ENCODE measurements around the gene NKX1-2. TPM values are rescaled to one million over a fixed set of nuclear protein-coding genes. Genes with fewer than 3 reads are reported as not detected.

NKX1-2 gene
- total RNA-seq, 1 donor from 2014 or later = not detected

DNA sequence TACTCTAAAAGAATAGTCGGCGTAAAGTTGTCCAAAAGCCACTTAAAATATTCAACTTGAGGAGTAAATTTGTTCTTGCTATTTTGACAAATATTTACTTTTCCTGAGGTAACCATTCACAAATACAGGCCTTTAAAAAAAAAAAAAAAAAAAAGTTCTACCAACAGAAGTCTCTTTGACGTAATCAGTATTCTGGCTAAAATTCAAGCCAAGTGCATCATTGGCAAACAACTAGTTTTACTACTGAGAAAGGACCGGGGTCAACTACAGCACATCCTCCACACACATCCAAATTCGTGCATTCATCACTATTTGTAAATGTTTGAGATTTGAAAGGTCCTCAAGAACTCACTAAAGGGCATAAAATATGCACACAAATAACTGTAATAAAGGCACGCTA is 33.1 kb downstream of the NKX1-2 start:
- H3K27me3 Mint-ChIP-seq (ENCODE audit: low read depth) = peaks cover 4% of the 10 kb centered on the region
- no peak overlapping the region for H3K27ac Mint-ChIP-seq
- H3K36me3 Mint-ChIP-seq (ENCODE audit: low read depth) = peaks cover 4% of the 10 kb centered on the region
- peak overlapping the region; percentile 54 for H3K4me3 Mint-ChIP-seq (ENCODE audit: low read depth)
- peaks cover 8% of the 10 kb centered on the region for H3K4me1 Mint-ChIP-seq (ENCODE audit: low read depth)
- H3K9me3 Mint-ChIP-seq = no peaks in the 10 kb centered on the region
- intact Hi-C loops (cut with micrococcal nuclease) = loop anchor here (5.0 kb wide), 2 partner anchors 386 to 501 kb away; partner anchors contain the start of gene ABRAXAS2
- DNase-seq (ENCODE audit: low spot score) = no peak

DNA sequence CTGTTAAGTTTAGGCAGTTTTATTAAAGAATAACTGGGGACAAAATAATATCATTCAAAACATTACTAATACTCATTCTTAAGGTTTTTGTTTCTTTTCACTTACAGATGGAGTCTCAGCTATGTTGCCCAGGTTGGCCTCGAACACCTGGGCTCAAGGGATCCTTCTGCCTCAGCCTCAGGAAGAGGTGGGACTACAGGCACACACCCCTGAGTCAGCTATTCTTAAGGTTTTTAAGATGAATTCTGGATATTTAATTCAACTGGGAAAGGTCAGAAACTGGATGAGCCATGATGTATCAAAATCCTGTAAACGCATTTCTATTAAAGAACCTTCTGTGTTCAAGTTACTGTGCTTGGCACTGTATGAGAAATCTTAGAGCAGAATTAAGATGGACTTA is 34.6 kb downstream of the NKX1-2 start:
- no peak overlapping the region for H3K27ac Mint-ChIP-seq
- no peaks in the 10 kb centered on the region for H3K9me3 Mint-ChIP-seq
- peaks cover 8% of the 10 kb centered on the region for H3K4me1 Mint-ChIP-seq (ENCODE audit: low read depth)
- no peak overlapping the region for H3K4me3 Mint-ChIP-seq (ENCODE audit: low read depth)
- DNase-seq (ENCODE audit: low spot score) = no peak
- intact Hi-C loops (cut with micrococcal nuclease) = loop anchor here (5.0 kb wide), 2 partner anchors 387 to 502 kb away; partner anchors contain the start of gene ABRAXAS2
- peaks cover 12% of the 10 kb centered on the region for H3K36me3 Mint-ChIP-seq (ENCODE audit: low read depth)
- peaks cover 4% of the 10 kb centered on the region for H3K27me3 Mint-ChIP-seq (ENCODE audit: low read depth)

- intact Hi-C loops (cut with micrococcal nuclease) = no loop called here
- no peaks in the 10 kb centered on the region for H3K9me3 Mint-ChIP-seq
These were observed 35.8 kb downstream of the NKX1-2 start for GRCh38 chr10:124414076-124414475.

DNA sequence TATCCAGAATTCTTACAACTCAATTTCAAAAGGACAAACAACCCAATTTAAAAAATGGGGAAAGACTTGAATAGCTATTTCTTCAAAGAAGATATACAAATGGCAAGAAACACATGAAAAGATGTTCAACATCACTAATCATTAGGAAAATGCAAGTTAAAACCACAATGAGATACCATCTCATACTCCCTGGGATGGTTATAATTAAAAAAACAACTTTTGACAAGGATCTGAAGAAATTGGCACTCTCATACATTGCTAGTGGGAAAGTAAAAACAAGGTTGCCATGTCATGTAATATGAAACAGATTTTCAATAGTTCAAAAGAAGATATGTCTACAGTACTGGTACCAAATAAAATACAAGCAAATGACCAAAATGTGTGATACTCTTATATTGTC is 40.1 kb downstream of the NKX1-2 start:
- no peak overlapping the region for H3K27ac Mint-ChIP-seq
- peaks cover 3% of the 10 kb centered on the region for H3K4me1 Mint-ChIP-seq (ENCODE audit: low read depth)
- intact Hi-C loops (cut with micrococcal nuclease) = no loop called here
- H3K27me3 Mint-ChIP-seq (ENCODE audit: low read depth) = no peaks in the 10 kb centered on the region
- no peak for DNase-seq (ENCODE audit: low spot score)
- no peaks in the 10 kb centered on the region for H3K9me3 Mint-ChIP-seq
- no peak overlapping the region for H3K4me3 Mint-ChIP-seq (ENCODE audit: low read depth)
- H3K36me3 Mint-ChIP-seq (ENCODE audit: low read depth) = peaks cover 30% of the 10 kb centered on the region

More at GRCh38 chr10:124414076-124414475, 35.8 kb downstream of the NKX1-2 start:
- H3K27me3 Mint-ChIP-seq (ENCODE audit: low read depth) = peaks cover 1% of the 10 kb centered on the region
- H3K27ac Mint-ChIP-seq = no peak overlapping the region
- no peak overlapping the region for H3K4me3 Mint-ChIP-seq (ENCODE audit: low read depth)
- H3K36me3 Mint-ChIP-seq (ENCODE audit: low read depth) = peaks cover 17% of the 10 kb centered on the region
- no peak for DNase-seq (ENCODE audit: low spot score)
- peaks cover 7% of the 10 kb centered on the region for H3K4me1 Mint-ChIP-seq (ENCODE audit: low read depth)

GRCh38 chr10:124408357-124408756 is 41.5 kb downstream of the NKX1-2 start:
- Mint-ChIP-seq H3K27me3 (ENCODE audit: low read depth) (no peaks in the 10 kb centered on the region), H3K36me3 (ENCODE audit: low read depth) (peaks cover 36% of the 10 kb centered on the region), H3K9me3 (no peaks in the 10 kb centered on the region), H3K4me3 (ENCODE audit: low read depth) (no peak overlapping the region), H3K4me1 (ENCODE audit: low read depth) (peaks cover 9% of the 10 kb centered on the region), H3K27ac (no peak overlapping the region)
- DNase-seq (ENCODE audit: low spot score) = no peak
- intact Hi-C loops (cut with micrococcal nuclease) = no loop called here

DNA sequence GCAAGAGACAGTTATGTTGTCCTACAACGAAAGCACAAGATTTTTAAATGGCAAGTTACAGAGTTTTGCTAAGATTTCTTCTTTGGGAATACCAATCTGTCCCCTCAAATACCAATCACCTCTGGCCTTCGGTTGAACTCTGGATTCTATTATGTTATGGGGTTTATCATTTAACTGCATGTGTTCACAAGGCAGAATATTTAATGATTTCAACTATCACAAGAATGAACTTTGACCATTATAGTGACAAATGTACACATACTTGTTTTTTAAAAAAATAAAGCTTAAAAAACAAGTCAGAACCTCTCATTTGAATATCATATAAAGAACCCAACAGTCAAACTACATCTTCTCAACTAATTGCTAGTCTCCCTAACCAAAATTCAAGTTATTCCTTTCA is 42.4 kb downstream of the NKX1-2 start:
- no peaks in the 10 kb centered on the region for H3K9me3 Mint-ChIP-seq
- intact Hi-C loops (cut with micrococcal nuclease) = no loop called here
- peaks cover 41% of the 10 kb centered on the region for H3K36me3 Mint-ChIP-seq (ENCODE audit: low read depth)
- H3K27me3 Mint-ChIP-seq (ENCODE audit: low read depth) = no peaks in the 10 kb centered on the region
- H3K4me3 Mint-ChIP-seq (ENCODE audit: low read depth) = no peak overlapping the region
- DNase-seq (ENCODE audit: low spot score) = no peak
- H3K27ac Mint-ChIP-seq = no peak overlapping the region
- peaks cover 13% of the 10 kb centered on the region for H3K4me1 Mint-ChIP-seq (ENCODE audit: low read depth)

DNA sequence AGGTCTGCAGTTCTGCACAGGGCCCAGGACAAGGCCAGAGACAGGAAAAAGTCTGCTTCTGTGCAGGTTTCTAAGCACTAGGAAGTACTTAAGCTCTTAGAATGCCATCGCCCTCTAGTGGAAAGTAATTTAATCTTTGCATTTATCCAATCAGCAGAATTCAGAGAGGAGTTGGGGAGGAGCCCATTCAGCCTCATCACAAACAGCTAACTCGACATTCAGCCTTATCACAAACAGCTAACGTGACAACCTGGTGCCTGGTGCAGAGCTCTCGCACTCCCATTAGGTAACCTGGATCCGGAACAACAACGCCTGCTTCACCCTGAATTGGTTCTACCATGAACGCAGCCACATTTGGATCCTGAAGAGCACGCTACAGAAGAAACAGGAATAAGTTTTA is 46.3 kb downstream of the NKX1-2 start:
- no peak overlapping the region for H3K4me3 Mint-ChIP-seq (ENCODE audit: low read depth)
- no peaks in the 10 kb centered on the region for H3K9me3 Mint-ChIP-seq
- peak; percentile 22 for DNase-seq (ENCODE audit: low spot score)
- H3K27ac Mint-ChIP-seq = peak overlapping the region; percentile 67
- H3K4me1 Mint-ChIP-seq (ENCODE audit: low read depth) = peaks cover 10% of the 10 kb centered on the region
- no peaks in the 10 kb centered on the region for H3K27me3 Mint-ChIP-seq (ENCODE audit: low read depth)
- intact Hi-C loops (cut with micrococcal nuclease) = no loop called here
- peaks cover 36% of the 10 kb centered on the region for H3K36me3 Mint-ChIP-seq (ENCODE audit: low read depth)

DNA sequence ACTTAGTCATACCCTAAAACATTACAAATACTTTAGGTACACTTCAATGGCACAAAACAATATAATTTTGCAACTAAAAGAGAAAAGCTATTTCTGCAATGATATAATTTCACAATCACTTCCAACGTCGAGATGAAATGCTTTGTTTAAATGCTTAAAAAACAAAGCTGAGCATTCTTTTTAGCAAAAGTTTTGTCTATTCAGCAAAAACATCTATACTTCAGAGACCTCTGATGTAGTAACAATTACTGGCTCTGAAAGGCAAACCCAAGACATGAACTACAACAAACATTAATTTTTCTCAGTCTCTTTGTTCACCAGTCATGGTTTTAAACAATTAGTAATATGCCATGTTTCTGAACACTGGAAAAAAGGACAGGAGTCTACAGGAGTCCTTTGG is 47.6 kb downstream of the NKX1-2 start:
- Mint-ChIP-seq H3K27ac (no peak overlapping the region), H3K4me3 (ENCODE audit: low read depth) (no peak overlapping the region), H3K27me3 (ENCODE audit: low read depth) (no peaks in the 10 kb centered on the region), H3K4me1 (ENCODE audit: low read depth) (peaks cover 10% of the 10 kb centered on the region), H3K36me3 (ENCODE audit: low read depth) (peaks cover 31% of the 10 kb centered on the region), H3K9me3 (no peaks in the 10 kb centered on the region)
- intact Hi-C loops (cut with micrococcal nuclease) = no loop called here
- DNase-seq (ENCODE audit: low spot score) = no peak

- no peak overlapping the region for H3K4me3 Mint-ChIP-seq (ENCODE audit: low read depth)
- no peak overlapping the region for H3K27ac Mint-ChIP-seq
- intact Hi-C loops (cut with micrococcal nuclease) = no loop called here
- peaks cover 10% of the 10 kb centered on the region for H3K4me1 Mint-ChIP-seq (ENCODE audit: low read depth)
- H3K36me3 Mint-ChIP-seq (ENCODE audit: low read depth) = peaks cover 24% of the 10 kb centered on the region
- no peaks in the 10 kb centered on the region for H3K9me3 Mint-ChIP-seq
- no peaks in the 10 kb centered on the region for H3K27me3 Mint-ChIP-seq (ENCODE audit: low read depth)
- no peak for DNase-seq (ENCODE audit: low spot score)
These were observed 48.2 kb downstream of the NKX1-2 start for GRCh38 chr10:124401633-124402032.

Other genes with a start within 250 kb of the NKX1-2 start
- gene OAT, start 31.1 kb downstream of the NKX1-2 start, total RNA-seq = 42.6 and 45.8 TPM in 2 replicates
- gene LHPP, start 11.8 kb upstream of the NKX1-2 start, total RNA-seq = 8.1 and 8.4 TPM in 2 replicates

Data from activated T-helper 2 cell treated with anti-CD3 and anti-CD28 coated beads, Interferon-gamma antibody, Interleukin-2, Interleukin-4, amounts not matched to agents 10 μg/mL and 5 μg/mL and 100 μg/mL, durations not matched to agents 14 hours and 24 hours and 36 hours (primary cell).